Measurements from ENCODE around the gene RS1. TPM values are rescaled to one million over a fixed set of nuclear protein-coding genes. Genes with fewer than 3 reads are reported as not detected.

The RS1 gene
- polyA plus RNA-seq, 2 of the 4 experiments (the other 2 are of a cell fraction), result not detected

GRCh38 chrX:18652636-18653035 is 19.3 kb downstream of the RS1 start (continued):
- no peak for TF ChIP-seq ELK1 (IDR thresholded peaks at IDR 0.05; ENCODE audit: low read depth, low read length)
- TF ChIP-seq BHLHE40 (IDR thresholded peaks at IDR 0.05; ENCODE audit: low read depth, low read length), result no peak
- TF ChIP-seq TP53 (CRISPR knock-in tag; IDR thresholded peaks at IDR 0.05), result no peak
- no peak for TF ChIP-seq POLR2A (IDR thresholded peaks at IDR 0.05; ENCODE audit: low read length)

- ATAC-seq (no peak), DNase-seq (ENCODE audit: low read depth in 1 of 2, low spot score in 1 of 2) (no peak), FAIRE-seq (no peak)
- no peaks in the 10 kb centered on the region for H3K9me3 ChIP-seq
- no peak overlapping the region for H3K4me3 ChIP-seq
- TF ChIP-seq RCOR1 (IDR thresholded peaks at IDR 0.05; ENCODE audit: low read depth, low read length), result no peak
- no peak for TF ChIP-seq POLR2AphosphoS2 (conservative IDR thresholded peaks at IDR 0.05; ENCODE audit: low read length)
- no peak for TF ChIP-seq FOSB (CRISPR knock-in tag; IDR thresholded peaks at IDR 0.05)
- TF ChIP-seq ZSCAN20 (CRISPR knock-in tag; IDR thresholded peaks at IDR 0.05), result no peak
- TF ChIP-seq KDM5A (IDR thresholded peaks at IDR 0.05), result no peak
- no peak for TF ChIP-seq ZFP36 (IDR thresholded peaks at IDR 0.05; ENCODE audit: borderline replicate concordance, partially characterized antibody)
- TF ChIP-seq NR3C1 (IDR thresholded peaks at IDR 0.05), result no peak
- TF ChIP-seq ZNF302 (CRISPR knock-in tag; IDR thresholded peaks at IDR 0.05), result no peak
- TF ChIP-seq MYC (IDR thresholded peaks at IDR 0.05; ENCODE audit: borderline replicate concordance, low read length), result no peak
- no peak for TF ChIP-seq PBX3 (IDR thresholded peaks at IDR 0.05)
- no peaks in the 10 kb centered on the region for H3K4me1 ChIP-seq
- ChIA-PET CTCF (no interaction called here), POLR2A (no interaction called here)
- no peak overlapping the region for H3K27ac ChIP-seq
- H3K4me2 ChIP-seq, result no peak overlapping the region
- WGBS (ENCODE audit: missing lambda C conversion rate), result 88% methylated on average over 5 of the region's 6 CpGs
These were observed 21.2 kb downstream of the RS1 start for GRCh38 chrX:18650662-18651061.

- TF ChIP-seq CBX8 (IDR thresholded peaks at IDR 0.05), result no peak
- no peak for TF ChIP-seq MAZ (IDR thresholded peaks at IDR 0.05; ENCODE audit: borderline replicate concordance, low read depth, low read length)
- TF ChIP-seq ZSCAN20 (CRISPR knock-in tag; IDR thresholded peaks at IDR 0.05), result no peak
- no peak for TF ChIP-seq RARB (CRISPR knock-in tag; IDR thresholded peaks at IDR 0.05)
- no peak for TF ChIP-seq GATA3 (IDR thresholded peaks at IDR 0.05; ENCODE audit: borderline replicate concordance)
- TF ChIP-seq SMC3 (IDR thresholded peaks at IDR 0.05), result no peak
- TF ChIP-seq RCOR1 (IDR thresholded peaks at IDR 0.05; ENCODE audit: low read depth, low read length), result no peak
- TF ChIP-seq PBX3 (IDR thresholded peaks at IDR 0.05), result no peak
- no peak for TF ChIP-seq ELK1 (IDR thresholded peaks at IDR 0.05; ENCODE audit: low read depth, low read length)
- TF ChIP-seq BHLHE40 (IDR thresholded peaks at IDR 0.05; ENCODE audit: low read depth, low read length), result no peak
- TF ChIP-seq FOSL2 (IDR thresholded peaks at IDR 0.05), result no peak
- no peak for TF ChIP-seq FOSL2 (CRISPR knock-in tag; IDR thresholded peaks at IDR 0.05)
- no peak for TF ChIP-seq NR3C1 (IDR thresholded peaks at IDR 0.05)
- TF ChIP-seq MAX (IDR thresholded peaks at IDR 0.05), result no peak
- TF ChIP-seq NFE2L2 (conservative IDR thresholded peaks at IDR 0.05; ENCODE audit: low read length), result no peak
- TF ChIP-seq TFCP2L1 (CRISPR knock-in tag; IDR thresholded peaks at IDR 0.05), result no peak
- no peak for TF ChIP-seq HDAC2 (IDR thresholded peaks at IDR 0.05)
- no peak for TF ChIP-seq FOXS1 (CRISPR knock-in tag; IDR thresholded peaks at IDR 0.05)
- TF ChIP-seq EHF (CRISPR knock-in tag; IDR thresholded peaks at IDR 0.05), result no peak
- no peak for TF ChIP-seq ATOH8 (CRISPR knock-in tag; IDR thresholded peaks at IDR 0.05; ENCODE audit: low read depth)
- Histone ChIP-seq H3K4me2 (no peak overlapping the region), H3K9me3 (no peaks in the 10 kb centered on the region), H3K4me1 (no peaks in the 10 kb centered on the region), H3K27ac (0 out of 6 replicates have a peak overlapping the region, but pooled peaks of 1 of the 2 experiments have one; percentile 21), H3K4me3 (no peak overlapping the region)
- FAIRE-seq (no peak), ATAC-seq (no peak), DNase-seq (ENCODE audit: low read depth in 1 of 2, low spot score in 1 of 2) (no peak)
- ChIA-PET CTCF (no interaction called here), POLR2A (no interaction called here)
- WGBS (ENCODE audit: missing lambda C conversion rate), result 81% methylated on average over 9 of the region's 9 CpGs
These were observed 22.4 kb downstream of the RS1 start for GRCh38 chrX:18649498-18649951.
